SK-N-MC (cell line): ENCODE results near the gene PJA1.

Experiments used
- EZH2 ChIP-seq: fragments of 200-600 bp; sonication (generic); IDR thresholded peaks from one replicate; pipeline ENCODE4 v1.6.1; 2017; ENCODE audit warnings: antibody characterized with exemption
- POLR2AphosphoS5 ChIP-seq: IDR thresholded peaks from 2 replicates; pipeline ENCODE4 v1.6.1; 2012; ENCODE audit warnings: mild to moderate bottlenecking, low read depth, low read length, borderline replicate concordance

DNA sequence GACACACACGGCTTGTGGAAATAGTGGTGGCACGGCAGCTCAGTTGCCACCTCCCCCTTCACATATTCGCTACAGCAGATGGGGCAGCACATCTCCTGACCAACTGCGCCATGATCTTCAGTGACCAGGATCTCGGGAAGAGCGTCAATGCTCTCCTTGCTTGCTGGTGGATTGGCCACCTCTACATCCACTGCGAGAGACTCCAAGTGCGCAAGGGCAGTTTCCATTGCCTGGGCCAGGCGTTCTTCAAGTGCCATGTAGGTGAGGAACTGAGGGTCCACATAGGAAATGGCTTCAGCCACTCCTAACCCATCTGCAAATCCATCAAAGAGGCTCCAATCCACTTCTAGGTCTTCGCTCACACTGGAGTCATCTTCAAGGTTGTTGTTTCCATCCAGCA, 3.9 kb downstream of the PJA1 start:
- TF ChIP-seq EZH2 (no peak), POLR2AphosphoS5 (no peak)
